Caki2 (cell line): Measurements from ENCODE around the gene TMC5. TPM values are rescaled to one million over a fixed set of nuclear protein-coding genes. Genes with fewer than 3 reads are reported as not detected.
"Not testable (repeated sequence)": the region's sequence is repeated elsewhere in the genome, so short reads cannot be mapped to it uniquely, and the experiment has no call there.

ENCODE experiments used
- DNase-seq: peaks from one replicate; pipeline ENCODE4 v3.0.0-alpha.2; 2015; ENCODE audit warnings: low read depth
- in situ Hi-C: cut with HindIII; loops from 2 replicates; pipeline ENCODE4 v1.10.0; 2016; ENCODE audit warnings: low sequenced_read_pairs, low pct_unique_long_range_greater_than_20kb, mixed read lengths
- total RNA-seq: library from RNA; depleted of rRNA; stranded (reverse); fragments of >200 nt; shearing (Covaris generic); gene quantifications from 2 replicates; pipeline ENCODE4 v1.2.3, GENCODE V29; 2014; ENCODE audit warnings: low replicate concordance

The TMC5 gene
- total RNA-seq, 1 experiment from 2014 or later = 0.10 TPM

- in situ Hi-C loops = no loop called here
- no peak for DNase-seq
Observed at GRCh38 chr16:19522397-19522732, 104.7 kb downstream of the TMC5 start.

- no peak for DNase-seq
- in situ Hi-C loops = no loop called here
Observed at GRCh38 chr16:19522760-19523159, 105.1 kb downstream of the TMC5 start.

GRCh38 chr16:19523184-19523558 is 105.5 kb downstream of the TMC5 start:
- no peak for DNase-seq
- in situ Hi-C loops = no loop called here

GRCh38 chr16:19523559-19524355 is 106.1 kb downstream of the TMC5 start, which contains the start of gene CCP110:
Gene CCP110, plus strand, starts transcription at chr16:19523942. Its CDS starts 3,940 bp downstream, at chr16:19527882.
- DNase-seq = peak; percentile 91
- in situ Hi-C loops = no loop called here

GRCh38 chr16:19524356-19524615 is 106.6 kb downstream of the TMC5 start:
- DNase-seq = no peak
- in situ Hi-C loops = no loop called here

- in situ Hi-C loops = loop anchor here (25.0 kb wide), 1 partner anchor 412 kb away; the partner anchor contains the start of gene ITPRIPL2
- DNase-seq = peak; percentile 26
Observed at GRCh38 chr16:19524616-19525384, 107.1 kb downstream of the TMC5 start.

- DNase-seq = no peak
- in situ Hi-C loops = loop anchor here (25.0 kb wide), 1 partner anchor 413 kb away; the partner anchor contains the start of gene ITPRIPL2
Observed at GRCh38 chr16:19525385-19525723, 107.7 kb downstream of the TMC5 start.

- no peak for DNase-seq
- in situ Hi-C loops = loop anchor here (25.0 kb wide), 1 partner anchor 415 kb away; the partner anchor contains the start of gene ITPRIPL2
Observed at GRCh38 chr16:19527161-19527560, 109.5 kb downstream of the TMC5 start.

- in situ Hi-C loops = loop anchor here (25.0 kb wide), 1 partner anchor 416 kb away; the partner anchor contains the start of gene ITPRIPL2
- no peak for DNase-seq
Observed at GRCh38 chr16:19528666-19529065, 111.0 kb downstream of the TMC5 start.

GRCh38 chr16:19532601-19533000 is 114.9 kb downstream of the TMC5 start:
- in situ Hi-C loops = loop anchor here (25.0 kb wide), 1 partner anchor 420 kb away; the partner anchor contains the start of gene ITPRIPL2
- no peak for DNase-seq

- in situ Hi-C loops = loop anchor here (25.0 kb wide), 1 partner anchor 428 kb away; the partner anchor contains the start of gene ITPRIPL2
- DNase-seq = no peak
Observed at GRCh38 chr16:19540241-19540970, 122.7 kb downstream of the TMC5 start.

GRCh38 chr16:19542138-19542821 is 124.6 kb downstream of the TMC5 start:
- in situ Hi-C loops = loop anchor here (25.0 kb wide), 1 partner anchor 430 kb away; the partner anchor contains the start of gene ITPRIPL2

GRCh38 chr16:19543278-19543996 is 125.8 kb downstream of the TMC5 start:
- DNase-seq = not testable (repeated sequence)
- in situ Hi-C loops = loop anchor here (25.0 kb wide), 1 partner anchor 431 kb away; the partner anchor contains the start of gene ITPRIPL2

More at GRCh38 chr16:19542138-19542821, 124.6 kb downstream of the TMC5 start:
- no peak for DNase-seq

- DNase-seq = no peak
- in situ Hi-C loops = loop anchor here (25.0 kb wide), 1 partner anchor 436 kb away; the partner anchor contains the start of gene ITPRIPL2
Observed at GRCh38 chr16:19548144-19548543, 130.5 kb downstream of the TMC5 start.
